HT1080 (cell line): ENCODE results near the gene CHST15. TPM values are rescaled to one million over a fixed set of nuclear protein-coding genes. Genes with fewer than 3 reads are reported as not detected.

Source experiments
- DNase-seq: peaks from one replicate; pipeline ENCODE4 v3.0.0-alpha.2; 2015; ENCODE audit warnings: low read depth
- total RNA-seq: library from RNA; depleted of rRNA; stranded (reverse); fragments of >200 nt; shearing (Covaris generic); gene quantifications from 2 replicates; pipeline ENCODE4 v1.2.3, GENCODE V29; 2014

Gene CHST15
- total RNA-seq, 1 experiment from 2014 or later, result 19.2 TPM

GRCh38 chr10:124083047-124083739 lies 10.2 kb downstream of the CHST15 start:
- DNase-seq, result no peak

- no peak for DNase-seq
Measured at GRCh38 chr10:124082555-124082954, 10.8 kb downstream of the CHST15 start.

GRCh38 chr10:124081547-124082140 lies 11.8 kb downstream of the CHST15 start:
- DNase-seq, result no peak

DNA sequence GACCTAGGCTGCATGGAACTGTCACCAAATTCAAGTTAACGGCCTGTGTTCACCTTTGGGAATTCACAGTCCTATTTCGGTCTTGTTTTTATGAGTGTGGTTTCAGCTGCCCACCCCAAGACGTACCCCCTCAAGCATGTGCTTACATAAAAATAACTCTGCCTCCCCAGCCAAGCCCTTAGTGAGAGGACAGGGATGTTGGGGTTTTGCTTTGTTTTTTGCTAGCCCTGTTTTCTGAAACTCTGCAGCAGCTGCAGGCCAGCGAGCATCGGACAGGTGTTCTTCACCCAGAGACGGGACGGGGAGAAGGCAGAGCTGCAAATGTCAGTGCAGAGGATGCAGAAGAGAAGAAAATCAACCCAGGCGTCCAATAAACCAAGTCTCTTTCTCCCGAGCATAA lies 13.5 kb downstream of the CHST15 start:
- no peak for DNase-seq

DNA sequence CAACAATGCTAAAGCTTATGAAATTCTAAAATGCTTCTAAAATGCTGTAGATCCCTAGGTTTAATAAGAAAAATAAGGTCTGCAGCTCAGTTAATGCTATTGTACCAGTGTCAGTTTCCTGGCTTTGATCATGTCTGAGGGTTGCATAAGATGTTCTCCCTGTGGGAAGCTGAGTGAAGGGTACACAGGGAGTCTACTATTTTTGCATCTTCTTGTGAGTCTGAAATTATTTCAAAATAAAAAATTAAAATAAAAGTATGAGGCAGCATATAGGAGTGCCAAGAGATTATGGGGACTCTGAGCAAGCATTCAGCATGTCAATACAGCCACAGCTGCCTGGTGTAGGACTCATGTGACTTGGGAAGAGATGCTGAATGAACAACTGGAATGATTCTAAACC lies 14.7 kb downstream of the CHST15 start:
- DNase-seq, result no peak

DNA sequence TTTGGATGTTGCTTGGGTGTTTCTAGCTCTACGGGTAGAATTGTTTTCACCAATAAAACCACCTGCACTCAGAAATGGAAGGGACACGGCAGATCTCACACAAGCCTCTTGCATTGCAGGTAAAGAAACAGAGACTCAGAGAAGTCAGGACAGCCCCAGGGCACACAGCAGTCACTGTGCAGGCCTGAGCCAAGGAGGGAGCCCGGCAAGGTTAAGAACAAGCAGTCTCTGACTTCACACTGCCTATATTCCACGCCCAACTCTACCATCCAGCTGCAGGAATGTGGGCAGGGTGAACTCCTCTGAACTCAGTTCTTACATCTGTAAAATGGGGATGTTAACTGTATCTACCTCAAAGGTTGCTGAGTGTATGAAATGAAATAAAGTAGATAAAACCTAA lies 15.4 kb downstream of the CHST15 start:
- no peak for DNase-seq

DNA sequence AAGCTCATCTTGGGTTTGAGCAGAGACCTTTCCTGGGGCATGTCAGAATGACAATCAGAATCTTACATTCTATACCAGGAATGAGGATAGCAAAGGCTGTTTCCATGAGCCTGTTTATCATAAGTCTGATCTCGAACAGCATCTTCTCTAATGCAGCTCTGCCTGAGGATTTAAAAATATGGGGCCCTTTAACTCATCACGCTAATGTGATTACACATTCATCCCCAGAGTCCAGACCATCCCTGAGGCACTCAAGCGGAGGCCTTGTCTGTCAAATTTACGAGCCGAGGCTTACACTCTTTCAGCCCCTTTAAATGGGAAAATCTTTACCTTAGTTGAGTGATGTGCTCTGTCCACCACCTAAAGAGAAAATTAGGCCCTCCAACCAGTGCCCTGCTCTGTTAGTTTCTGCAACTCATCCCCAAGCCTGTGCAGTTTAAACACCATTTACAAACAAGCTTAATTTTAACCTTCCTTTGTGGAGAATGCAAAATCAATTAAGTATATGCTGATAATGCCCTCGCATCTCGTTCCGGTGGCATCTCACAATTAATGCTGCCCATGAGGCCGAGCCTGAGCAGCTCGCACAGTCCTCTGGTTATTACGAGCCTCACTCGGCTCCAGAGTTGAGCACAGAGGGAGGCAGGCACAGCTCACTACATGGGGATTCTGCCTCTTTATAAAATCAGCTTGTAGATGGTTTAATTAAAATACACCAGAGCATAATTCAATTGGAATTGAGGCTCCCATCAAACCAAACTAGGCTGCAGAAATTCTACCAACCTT lies 16.0 kb downstream of the CHST15 start:
- no peak for DNase-seq

GRCh38 chr10:124076148-124076733 lies 17.2 kb downstream of the CHST15 start:
- peak; percentile 35 for DNase-seq

DNA sequence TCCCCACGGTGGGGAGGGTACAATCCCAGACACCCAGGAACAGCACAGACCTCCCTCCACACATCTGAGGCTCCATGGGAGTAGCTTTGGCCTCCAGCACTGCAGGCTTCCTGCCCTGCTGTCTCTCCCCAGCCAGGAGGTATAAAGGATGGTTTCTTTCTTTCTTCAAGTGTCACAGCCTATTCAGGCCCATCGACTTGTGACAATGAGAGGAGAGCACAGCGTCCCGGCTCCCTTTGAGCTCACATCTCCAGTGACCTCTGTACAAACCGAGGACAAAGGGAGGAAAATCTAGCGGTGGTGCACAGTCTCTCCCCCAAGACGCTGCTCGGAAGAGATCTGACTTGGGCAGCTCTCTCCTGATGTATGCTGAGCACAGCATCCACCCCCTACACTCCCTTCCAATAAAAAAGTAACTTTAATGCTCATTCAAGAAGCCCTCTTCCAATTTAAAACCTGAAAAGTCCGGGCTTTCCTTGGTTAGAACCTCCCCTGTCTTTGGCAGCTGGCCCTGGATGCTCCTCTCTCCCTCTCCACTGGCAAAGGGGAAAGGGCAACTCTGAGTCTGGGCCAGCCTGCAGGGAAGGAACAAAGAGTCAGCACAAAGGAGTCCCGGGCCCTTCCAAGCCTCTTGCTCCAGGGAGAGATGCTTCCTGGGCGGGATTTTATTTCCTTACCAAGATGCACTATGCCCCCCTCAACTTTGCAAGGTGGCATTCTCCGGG lies 18.0 kb downstream of the CHST15 start:
- no peak for DNase-seq

- DNase-seq, result no peak
Measured at GRCh38 chr10:124074501-124075109, 18.8 kb downstream of the CHST15 start.

DNA sequence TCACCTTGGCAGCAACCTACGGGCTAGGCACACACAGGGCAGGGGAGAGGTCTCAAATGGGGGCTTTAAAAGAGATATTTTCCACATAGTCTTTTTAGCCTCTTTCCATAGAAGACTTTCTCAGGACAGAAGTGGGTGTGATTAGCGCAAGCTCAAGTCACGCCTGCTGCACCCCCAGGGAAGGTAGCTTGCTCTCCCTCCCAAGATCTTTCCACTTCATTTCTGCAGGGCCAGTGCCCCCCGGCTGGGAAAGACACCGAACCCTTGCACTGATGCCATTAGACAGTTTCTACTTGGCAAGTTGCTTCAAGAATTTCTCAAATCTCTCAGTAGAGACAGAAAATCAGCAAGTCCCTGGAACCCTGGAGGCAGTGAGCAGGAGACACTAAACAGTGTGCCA lies 19.4 kb downstream of the CHST15 start:
- DNase-seq, result no peak

- no peak for DNase-seq
Measured at GRCh38 chr10:124072541-124072940, 20.9 kb downstream of the CHST15 start.

DNA sequence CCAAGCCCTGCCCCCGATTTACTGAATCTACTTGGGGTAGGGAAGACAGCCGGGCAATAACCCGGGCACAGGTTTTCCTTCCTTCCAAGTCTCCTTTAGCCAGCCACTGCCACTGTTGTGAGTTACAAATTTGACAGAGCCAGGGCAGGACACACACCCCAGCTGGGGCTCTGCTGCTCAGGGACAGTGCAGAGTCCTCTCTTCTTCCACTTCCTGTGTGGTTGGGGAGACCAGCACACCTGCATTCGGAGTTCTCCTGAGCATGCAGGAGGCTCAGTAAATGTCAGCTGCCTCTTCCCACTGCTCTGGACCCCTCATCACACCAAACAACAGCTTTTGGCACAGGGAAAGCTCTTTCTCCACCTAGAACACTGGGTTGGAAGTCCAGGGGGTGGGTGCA lies 21.3 kb downstream of the CHST15 start:
- DNase-seq, result no peak

GRCh38 chr10:124071141-124071540 lies 22.3 kb downstream of the CHST15 start:
- DNase-seq, result no peak

DNA sequence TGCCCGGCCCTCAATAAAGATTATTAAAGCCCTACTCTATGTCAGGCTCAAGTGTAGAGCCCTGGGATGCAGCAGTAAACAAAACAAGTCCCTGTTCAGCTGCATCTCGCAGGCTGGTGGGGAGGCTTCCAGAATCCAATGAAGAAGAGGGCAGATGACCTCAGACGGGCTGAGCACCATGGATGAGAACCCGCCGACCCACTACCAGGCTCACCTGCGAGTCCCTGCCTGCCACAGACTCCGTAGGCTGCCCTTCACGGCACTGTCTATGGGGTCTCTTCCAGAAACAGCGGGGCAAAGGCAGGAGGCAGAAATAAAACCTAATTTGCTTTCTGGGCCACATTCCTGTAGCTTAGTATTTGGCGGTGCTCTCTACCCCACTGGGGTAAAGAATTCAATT lies 22.7 kb downstream of the CHST15 start:
- no peak for DNase-seq

- DNase-seq, result no peak
Measured at GRCh38 chr10:124069341-124070264, 23.8 kb downstream of the CHST15 start.

- no peak for DNase-seq
Measured at GRCh38 chr10:124068929-124069328, 24.5 kb downstream of the CHST15 start.

- DNase-seq, result no peak
Measured at GRCh38 chr10:124067825-124068400, 25.5 kb downstream of the CHST15 start.
